Transverse colon (tissue), 4 donors: ENCODE results near the gene LAPTM4A. TPM values are rescaled to one million over a fixed set of nuclear protein-coding genes. Genes with fewer than 3 reads are reported as not detected.

Experiments
- DNase-seq: peaks from one replicate; pipeline ENCODE4 v3.0.0-alpha.2; 2019
- H3K27ac ChIP-seq, 4 donors: fragments of 200-600 bp; sonication (generic); 2 replicates each; pipeline ENCODE4 v1.5.1; 2016 to 2018; ENCODE audit warnings: inconsistent platforms in 4 of 4
- H3K27me3 ChIP-seq: fragments of 200-600 bp; sonication (generic); 2 replicates; pipeline ENCODE4 v1.5.1; 2017; ENCODE audit warnings: inconsistent platforms
- H3K36me3 ChIP-seq, 4 donors: fragments of 200-600 bp; sonication (generic); 2 replicates each; pipeline ENCODE4 v1.5.1; 2017 to 2019; ENCODE audit warnings: inconsistent platforms in 4 of 4
- H3K4me1 ChIP-seq, 4 donors: fragments of 200-600 bp; sonication (generic); 2 replicates each; pipeline ENCODE4 v1.5.1; 2017 to 2020; ENCODE audit warnings: inconsistent platforms in 4 of 4
- H3K4me3 ChIP-seq, 4 donors: fragments of 200-600 bp; sonication (generic); 1 replicate in 1 of 4; 2 replicates in 3 of 4; pipeline versions ENCODE4 v1.5.1 to v1.6.1; 2017 to 2019; ENCODE audit warnings: inconsistent platforms in 4 of 4
- H3K9me3 ChIP-seq, 2 donors: fragments of 200-600 bp; sonication (generic); 2 replicates each; pipeline ENCODE4 v1.5.1; 2017 to 2019; ENCODE audit warnings: inconsistent platforms in 2 of 2
- EP300 ChIP-seq: sonication (generic); formaldehyde crosslinking; IDR thresholded peaks from one replicate; pipeline ENCODE4 v1.6.1; 2017; ENCODE audit warnings: antibody characterized with exemption, low read depth
- POLR2A ChIP-seq: fragments of 450-650 bp; IDR thresholded peaks from one replicate; pipeline ENCODE4 v1.6.1; 2016; ENCODE audit warnings: antibody characterized with exemption, mild to moderate bottlenecking, moderate library complexity
- POLR2AphosphoS5 ChIP-seq, 3 donors: sonication (generic); formaldehyde crosslinking; IDR thresholded peaks; one replicate each; pipeline ENCODE4 v1.6.1; 2016; ENCODE audit warnings: antibody characterized with exemption in 3 of 3
- WGBS, 2 donors: methylation state at CpG; one replicate each; pipeline ENCODE4 v1.1.5; 2018; ENCODE audit warnings: low coverage in 1 of 2; 5-methylcytosine and 5-hydroxymethylcytosine counted together
- in situ Hi-C, 4 donors: fragments of 200-750 bp; cut with MboI; loops; one replicate each; pipeline versions ENCODE4 v1.15.0 to v1.15.1; 2017; ENCODE audit warnings: low sequenced_read_pairs in 3 of 4, low pct_ligation_motif_present in 1 of 4, low pct_unique_long_range_greater_than_20kb in 1 of 4
- intact Hi-C: fragments of 100-400 bp; cut with DNase I; formaldehyde crosslinking; loops from one replicate; pipeline ENCODE4 v1.15.1; 2023; ENCODE audit warnings: low total_unique reads
- total RNA-seq, 4 donors: library from RNA; depleted of rRNA; stranded (reverse); fragments of >200 nt; gene quantifications; one replicate each; pipeline ENCODE4 v1.1.0, GENCODE V29; 2016
- TF ChIP-seq, protein P1 (sequence below), 5 experiments: fragments of 200-600 bp in 3 of 5; fragments of 450-650 bp in 2 of 5; sonication (generic) in 3 of 5; IDR thresholded peaks; 1 replicate in 2 of 5; 2 replicates in 3 of 5; pipeline ENCODE4 v1.5.1; 2016 to 2017; ENCODE audit warnings: antibody characterized with exemption in 5 of 5, inconsistent platforms in 3 of 5, mild to moderate bottlenecking in 2 of 5, moderate library complexity in 1 of 5

Gene LAPTM4A
- total RNA-seq, 4 donors from 2014 or later = 19.3 to 122 (median 75.3) TPM

DNA sequence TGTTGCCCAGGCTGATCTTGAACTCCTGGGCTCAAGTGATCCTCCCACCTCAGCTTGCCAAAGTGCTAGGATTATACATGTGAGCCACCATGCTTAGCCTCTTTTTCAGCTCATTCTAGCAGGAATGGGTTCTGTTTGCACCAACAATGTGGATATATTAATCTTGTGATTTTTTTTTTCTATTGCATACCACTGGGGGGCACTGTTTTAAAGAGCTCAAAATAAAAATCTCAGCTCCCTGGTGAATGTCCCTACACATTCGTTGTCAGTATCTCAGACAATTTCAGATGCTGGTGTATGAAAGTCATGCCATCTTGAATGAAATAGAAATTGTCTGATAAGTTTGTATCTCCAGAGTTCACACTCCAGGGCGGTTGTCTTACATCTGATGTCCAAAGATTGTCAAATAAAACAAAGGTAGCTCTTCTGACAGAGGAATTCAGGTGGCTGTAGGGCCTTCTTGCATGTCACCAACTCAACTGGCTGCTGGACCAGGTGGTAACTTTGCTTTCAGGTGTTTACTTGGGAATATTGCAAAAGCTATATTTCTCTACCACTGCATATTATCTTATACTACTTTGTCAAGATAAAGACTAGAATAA lies 35.8 kb downstream of the LAPTM4A start:
- in situ Hi-C loops = loop anchor here in 3 of 4 donors (5.0 to 10.0 kb wide), 2 partner anchors 77 to 79 kb away; no protein-coding TSS in a partner anchor
- Histone ChIP-seq H3K27ac (no peak overlapping the region), H3K9me3 (no peaks in the 10 kb centered on the region), H3K36me3 (no peaks in the 10 kb centered on the region), H3K27me3 (peaks cover 28% of the 10 kb centered on the region), H3K4me1 (peaks cover 0 to 13% (median 10%) of the 10 kb centered on the region in 4 donors), H3K4me3 (no peak overlapping the region)
- 0 to 19% methylated on average over 2 of the region's 2 CpGs for WGBS, 2 donors
- DNase-seq = no peak
- TF ChIP-seq POLR2A = no peak
- TF ChIP-seq, protein P1, sequence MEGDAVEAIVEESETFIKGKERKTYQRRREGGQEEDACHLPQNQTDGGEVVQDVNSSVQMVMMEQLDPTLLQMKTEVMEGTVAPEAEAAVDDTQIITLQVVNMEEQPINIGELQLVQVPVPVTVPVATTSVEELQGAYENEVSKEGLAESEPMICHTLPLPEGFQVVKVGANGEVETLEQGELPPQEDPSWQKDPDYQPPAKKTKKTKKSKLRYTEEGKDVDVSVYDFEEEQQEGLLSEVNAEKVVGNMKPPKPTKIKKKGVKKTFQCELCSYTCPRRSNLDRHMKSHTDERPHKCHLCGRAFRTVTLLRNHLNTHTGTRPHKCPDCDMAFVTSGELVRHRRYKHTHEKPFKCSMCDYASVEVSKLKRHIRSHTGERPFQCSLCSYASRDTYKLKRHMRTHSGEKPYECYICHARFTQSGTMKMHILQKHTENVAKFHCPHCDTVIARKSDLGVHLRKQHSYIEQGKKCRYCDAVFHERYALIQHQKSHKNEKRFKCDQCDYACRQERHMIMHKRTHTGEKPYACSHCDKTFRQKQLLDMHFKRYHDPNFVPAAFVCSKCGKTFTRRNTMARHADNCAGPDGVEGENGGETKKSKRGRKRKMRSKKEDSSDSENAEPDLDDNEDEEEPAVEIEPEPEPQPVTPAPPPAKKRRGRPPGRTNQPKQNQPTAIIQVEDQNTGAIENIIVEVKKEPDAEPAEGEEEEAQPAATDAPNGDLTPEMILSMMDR (IDR thresholded peaks at IDR 0.05) = peak; percentile 60 to 75 (median 66)
- intact Hi-C loops = loop anchor here (2.0 kb wide), 1 partner anchor 83 kb away; no protein-coding TSS in a partner anchor

DNA sequence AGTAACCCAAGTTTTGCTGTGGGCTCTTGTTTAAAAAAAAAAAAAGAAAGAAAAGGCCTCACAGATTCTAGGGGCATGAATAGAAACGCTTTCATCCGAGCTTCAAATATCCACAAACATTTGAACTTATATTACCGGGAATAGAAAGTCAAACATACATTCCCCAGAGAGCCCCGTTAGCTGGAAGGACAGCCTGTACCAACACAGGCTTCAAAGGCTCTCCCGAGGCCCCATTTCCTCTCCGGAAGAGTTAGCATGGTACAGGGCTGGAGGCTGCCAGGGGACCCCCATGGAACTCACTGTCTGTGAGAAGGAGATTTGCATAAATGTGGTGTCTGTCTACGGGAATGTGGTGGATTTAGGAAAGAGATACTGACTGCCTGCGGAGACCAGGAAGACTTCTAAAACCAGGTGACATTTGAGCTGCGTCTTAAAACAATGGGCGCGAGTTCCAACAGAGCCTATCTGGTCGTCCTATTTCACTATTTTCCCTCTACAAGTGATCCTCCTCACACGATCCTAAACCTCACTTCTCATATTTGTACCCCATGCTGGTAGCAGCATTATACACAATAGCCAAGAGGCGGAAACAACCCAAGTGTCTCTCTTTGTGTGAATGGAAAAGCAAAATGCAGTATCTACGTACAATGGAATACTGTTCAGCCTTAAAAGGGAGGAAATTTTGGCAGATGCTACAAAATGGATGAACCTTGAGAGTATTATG lies 38.1 kb downstream of the LAPTM4A start:
- Histone ChIP-seq H3K36me3 (no peaks in the 10 kb centered on the region), H3K27ac (peak overlapping the region in 3 of 4 donors; percentile 1 to 23 (median 2)), H3K4me3 (peak overlapping the region in 3 of 4 donors; percentile 40 to 53 (median 46)), H3K9me3 (no peaks in the 10 kb centered on the region), H3K27me3 (peaks cover 44% of the 10 kb centered on the region), H3K4me1 (peaks cover 0 to 13% (median 10%) of the 10 kb centered on the region in 4 donors)
- WGBS, 2 donors = 43 to 57% methylated on average over 9 to 15 of the region's 15 CpGs
- TF ChIP-seq EP300 (no peak), POLR2AphosphoS5 (IDR thresholded peaks at IDR 0.05) (no peak), POLR2A (no peak)
- intact Hi-C loops (no loop called here), in situ Hi-C loops (loop anchor here in 3 of 4 donors (5.0 to 10.0 kb wide), 2 partner anchors 79 to 82 kb away; no protein-coding TSS in a partner anchor)
- no peak for DNase-seq

DNA sequence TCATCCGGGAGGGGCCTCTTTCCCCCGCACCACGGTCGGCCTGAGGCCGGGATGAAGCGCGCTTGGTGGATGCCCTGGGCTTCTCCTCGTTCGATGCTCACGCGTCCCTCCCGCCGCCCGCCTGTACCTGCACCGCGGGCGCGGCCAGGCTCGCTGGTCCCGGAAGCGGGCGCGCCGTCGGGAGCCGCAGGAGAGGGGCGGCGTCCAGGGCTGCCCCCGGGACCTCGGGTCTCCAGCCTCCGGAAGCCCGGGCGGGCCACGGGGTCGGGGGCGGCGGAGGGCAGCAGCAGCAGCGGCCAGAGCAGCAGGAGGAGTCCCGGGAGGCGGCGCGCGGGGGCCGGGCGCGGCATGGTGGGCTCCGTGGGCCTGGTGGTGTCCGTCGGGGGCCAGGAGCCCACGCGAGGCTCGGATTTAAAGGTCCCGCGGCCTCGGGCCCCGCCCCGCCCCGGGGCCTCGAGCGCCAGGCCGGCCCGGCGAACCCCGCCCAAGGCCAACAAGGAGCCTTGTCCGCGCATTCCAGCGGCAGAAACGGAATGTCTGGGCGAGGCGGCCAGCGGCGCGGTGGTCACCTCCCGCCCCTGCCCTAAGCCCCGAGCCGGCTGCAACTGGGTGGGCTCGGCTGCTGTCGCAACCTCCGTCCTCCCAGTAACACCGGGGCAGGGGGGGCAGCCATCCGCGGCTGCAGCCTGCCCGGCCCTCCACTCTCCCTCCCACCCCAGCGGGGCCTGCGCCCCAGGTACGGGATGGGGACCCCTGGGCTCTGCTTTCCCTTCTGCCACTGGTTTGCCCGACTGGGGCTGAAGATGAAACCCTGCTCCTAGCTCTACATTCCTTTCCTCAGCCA lies 38.9 kb downstream of the LAPTM4A start, which contains the start of gene MATN3:
MATN3 (minus strand) TSS at position 387 of the 844 bp plus-strand sequence; CDS start at position 350, 37 bp downstream.
- in situ Hi-C loops (loop anchor here in 3 of 4 donors (5.0 to 10.0 kb wide), 2 partner anchors 80 to 82 kb away; no protein-coding TSS in a partner anchor), intact Hi-C loops (no loop called here)
- peak; percentile 46 for DNase-seq
- peak within 1 kb of the TSS; percentile 27 to 53 (median 43) for H3K4me3 ChIP-seq
- H3K27ac ChIP-seq = peak within 1 kb of the TSS in 3 of 4 donors; percentile 1 to 23 (median 2)
- peaks cover 49% of the 10 kb centered on the region for H3K27me3 ChIP-seq
- peaks cover 0 to 13% (median 10%) of the 10 kb centered on the region in 4 donors for H3K4me1 ChIP-seq
- no peaks in the 10 kb centered on the region for H3K36me3 ChIP-seq
- no peak for TF ChIP-seq POLR2A
- TF ChIP-seq, protein P1 (IDR thresholded peaks at IDR 0.05) = no peak
- TF ChIP-seq POLR2AphosphoS5 (IDR thresholded peaks at IDR 0.05) = no peak
- TF ChIP-seq EP300 = no peak
- 4% methylated on average over 38 of the region's 87 CpGs; no CpG with 5 or more reads in 1 of the 2 donors for WGBS, 2 donors
- H3K9me3 ChIP-seq = no peaks in the 10 kb centered on the region

DNA sequence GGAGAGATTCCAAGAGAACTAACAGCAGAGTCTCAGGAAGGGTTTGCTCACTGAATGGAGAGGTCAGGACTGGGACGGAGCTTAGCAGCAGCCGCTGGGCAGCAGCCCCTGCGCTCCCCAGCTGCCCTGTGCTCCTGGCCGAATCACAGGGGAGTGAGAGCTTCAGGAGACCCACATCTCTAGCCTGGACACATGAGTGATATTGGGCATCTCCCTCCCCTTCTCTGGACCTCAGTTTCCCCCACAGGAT lies 39.5 kb downstream of the LAPTM4A start:
- Histone ChIP-seq H3K36me3 (no peaks in the 10 kb centered on the region), H3K27me3 (peaks cover 49% of the 10 kb centered on the region), H3K27ac (no peak overlapping the region), H3K4me3 (peak overlapping the region in 2 of 4 donors; percentile 46 to 53), H3K4me1 (peaks cover 0 to 13% (median 10%) of the 10 kb centered on the region in 4 donors), H3K9me3 (no peaks in the 10 kb centered on the region)
- TF ChIP-seq POLR2A (no peak), EP300 (no peak), POLR2AphosphoS5 (IDR thresholded peaks at IDR 0.05) (no peak)
- TF ChIP-seq, protein P1 (IDR thresholded peaks at IDR 0.05) = no peak
- intact Hi-C loops (no loop called here), in situ Hi-C loops (loop anchor here in 3 of 4 donors (5.0 to 10.0 kb wide), 2 partner anchors 80 to 83 kb away; no protein-coding TSS in a partner anchor)
- DNase-seq = no peak
- 34% methylated on average over 4 of the region's 4 CpGs; no CpG with 5 or more reads in 1 of the 2 donors for WGBS, 2 donors
